HEK293T (cell line): ENCODE measurements around the gene GTPBP8.
A peak's percentile ranks its signal among the peaks of the same experiment; 100 is the strongest.

Experiments
- CTCF ChIA-PET: fragments of 350-600 bp; formaldehyde crosslinking; extraction: SDS; loops from one replicate; lab custom pipeline; 2021; ENCODE audit warnings: antibody characterized with exemption, inconsistent platforms; lab: Yijun Ruan, JAX
- POLR2A ChIA-PET: fragments of 350-600 bp; formaldehyde crosslinking; extraction: SDS; loops from one replicate; lab custom pipeline; 2020; ENCODE audit warnings: antibody characterized with exemption, inconsistent platforms; lab: Yijun Ruan, JAX
- DNase-seq: peaks from one replicate; pipeline ENCODE4 v3.0.0; 2012; ENCODE audit warnings: mixed read lengths; ENCODE audit errors: extremely low spot score
- ARNT ChIP-seq: fragments of 450-650 bp; IDR thresholded peaks from 2 replicates; pipeline ENCODE4 v1.6.1; 2017; ENCODE audit warnings: mild to moderate bottlenecking
- BHLHE40 ChIP-seq: fragments of 450-650 bp; IDR thresholded peaks from 2 replicates; pipeline ENCODE4 v1.6.1; 2016; ENCODE audit warnings: mild to moderate bottlenecking, moderate library complexity, borderline replicate concordance
- CTBP1 ChIP-seq: fragments of 450-650 bp; IDR thresholded peaks from 2 replicates; pipeline ENCODE4 v1.6.1; 2016; ENCODE audit warnings: borderline replicate concordance
- ELF4 ChIP-seq: fragments of 450-650 bp; IDR thresholded peaks from 2 replicates; pipeline ENCODE4 v1.6.1; 2017; ENCODE audit warnings: antibody characterized with exemption
- FOXA1 ChIP-seq: fragments of 450-650 bp; IDR thresholded peaks from 2 replicates; pipeline ENCODE4 v1.6.1; 2016; ENCODE audit warnings: mild to moderate bottlenecking
- FOXK2 ChIP-seq: fragments of 450-650 bp; IDR thresholded peaks from 2 replicates; pipeline ENCODE4 v1.6.1; 2016; ENCODE audit warnings: mild to moderate bottlenecking
- FOXM1 ChIP-seq: fragments of 450-650 bp; IDR thresholded peaks from 2 replicates; pipeline ENCODE4 v1.6.1; 2017; ENCODE audit warnings: mild to moderate bottlenecking, borderline replicate concordance
- HDGF ChIP-seq: fragments of 450-650 bp; IDR thresholded peaks from 2 replicates; pipeline ENCODE4 v1.6.1; 2017; ENCODE audit warnings: antibody characterized with exemption, borderline replicate concordance
- L3MBTL2 ChIP-seq: fragments of 450-650 bp; conservative IDR thresholded peaks from 2 replicates; pipeline ENCODE4 v1.6.1; 2016; ENCODE audit warnings: mild to moderate bottlenecking
- LEF1 ChIP-seq: fragments of 450-650 bp; IDR thresholded peaks from 2 replicates; pipeline ENCODE4 v1.6.1; 2017; ENCODE audit warnings: mild to moderate bottlenecking, borderline replicate concordance
- NFRKB ChIP-seq: fragments of 450-650 bp; IDR thresholded peaks from 2 replicates; pipeline ENCODE4 v1.6.1; 2016; ENCODE audit warnings: mild to moderate bottlenecking, moderate library complexity
- SP1 ChIP-seq: fragments of 450-650 bp; IDR thresholded peaks from 2 replicates; pipeline ENCODE4 v1.6.1; 2017
- SUZ12 ChIP-seq: fragments of 450-650 bp; IDR thresholded peaks from 2 replicates; pipeline ENCODE4 v1.6.1; 2016; ENCODE audit warnings: mild to moderate bottlenecking
- TARDBP ChIP-seq: fragments of 450-650 bp; IDR thresholded peaks from 2 replicates; pipeline ENCODE4 v1.6.1; 2016
- ZNF384 ChIP-seq: fragments of 450-650 bp; IDR thresholded peaks from 2 replicates; pipeline ENCODE4 v1.6.1; 2016
- TF ChIP-seq, protein P1 (sequence below): fragments of 450-650 bp; IDR thresholded peaks from 2 replicates; pipeline ENCODE4 v1.6.1; 2016

GTPBP8 gene

DNA sequence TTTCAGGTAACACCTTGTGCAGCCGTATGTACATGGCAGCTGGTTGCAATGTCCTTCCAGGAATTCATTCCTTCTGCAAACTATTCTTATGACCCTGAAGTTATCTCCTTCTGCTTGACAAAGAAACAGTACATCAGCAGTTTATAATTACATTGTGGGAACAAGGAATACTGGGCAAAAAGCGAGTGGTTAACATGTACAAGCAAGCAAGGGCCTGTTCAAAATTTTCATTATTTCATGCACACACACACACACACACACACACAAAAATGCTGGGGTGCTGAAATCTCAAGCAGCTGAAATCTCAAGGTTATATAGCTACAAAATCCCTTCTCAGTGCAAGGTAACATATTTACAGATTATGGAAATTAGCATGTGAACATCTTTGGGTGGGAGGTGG, 30.7 kb downstream of the GTPBP8 start:
- CTCF ChIA-PET, result no interaction called here
- no peak for DNase-seq
- TF ChIP-seq SUZ12, result no peak
- no peak for TF ChIP-seq FOXA1
- no peak for TF ChIP-seq HDGF
- POLR2A ChIA-PET, result interaction anchor here (1.5 kb wide), 1 partner anchor 31 kb away, joined by 5 read pairs; the partner anchor contains the start of gene GTPBP8

DNA sequence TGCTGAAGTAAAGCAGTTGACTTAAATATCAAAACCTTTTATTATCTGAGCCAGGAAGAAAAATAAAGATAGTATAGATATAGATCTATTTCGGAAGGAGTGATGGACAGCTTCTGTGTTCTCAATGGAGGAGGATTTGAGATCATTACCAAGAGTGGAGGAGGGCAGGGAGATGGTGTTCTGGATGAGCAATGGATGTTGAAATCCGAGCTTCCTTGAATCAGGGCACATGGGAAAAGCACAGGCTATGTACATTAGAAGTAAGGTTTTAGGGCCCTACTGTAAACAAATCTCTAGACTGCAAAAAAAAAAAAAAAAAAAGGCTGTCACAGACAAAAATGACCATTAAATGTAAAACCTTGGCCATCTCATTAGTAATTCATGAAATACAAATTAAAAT, 43.2 kb downstream of the GTPBP8 start:
- no peak for TF ChIP-seq ARNT
- TF ChIP-seq ZNF384, result no peak
- no peak for TF ChIP-seq FOXA1
- TF ChIP-seq SP1, result no peak
- TF ChIP-seq BHLHE40, result no peak
- TF ChIP-seq, protein P1, sequence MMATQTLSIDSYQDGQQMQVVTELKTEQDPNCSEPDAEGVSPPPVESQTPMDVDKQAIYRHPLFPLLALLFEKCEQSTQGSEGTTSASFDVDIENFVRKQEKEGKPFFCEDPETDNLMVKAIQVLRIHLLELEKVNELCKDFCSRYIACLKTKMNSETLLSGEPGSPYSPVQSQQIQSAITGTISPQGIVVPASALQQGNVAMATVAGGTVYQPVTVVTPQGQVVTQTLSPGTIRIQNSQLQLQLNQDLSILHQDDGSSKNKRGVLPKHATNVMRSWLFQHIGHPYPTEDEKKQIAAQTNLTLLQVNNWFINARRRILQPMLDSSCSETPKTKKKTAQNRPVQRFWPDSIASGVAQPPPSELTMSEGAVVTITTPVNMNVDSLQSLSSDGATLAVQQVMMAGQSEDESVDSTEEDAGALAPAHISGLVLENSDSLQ, result no peak
- no peak for TF ChIP-seq LEF1
- no peak for TF ChIP-seq SUZ12
- no peak for TF ChIP-seq TARDBP
- no peak for TF ChIP-seq NFRKB
- TF ChIP-seq ELF4, result no peak
- no peak for TF ChIP-seq FOXK2
- no peak for TF ChIP-seq HDGF
- no peak for TF ChIP-seq FOXM1
- TF ChIP-seq CTBP1, result no peak
- TF ChIP-seq L3MBTL2, result no peak
- ChIA-PET POLR2A (interaction anchor here (1.1 kb wide), 1 partner anchor 14 kb away, joined by 3 read pairs; a partner anchor contains a TSS), CTCF (interaction anchor here (0.6 to 0.9 kb wide), 2 partner anchors 54 to 299 kb away, joined by 4 read pairs; no protein-coding TSS in a partner anchor)
- no peak for DNase-seq

DNA sequence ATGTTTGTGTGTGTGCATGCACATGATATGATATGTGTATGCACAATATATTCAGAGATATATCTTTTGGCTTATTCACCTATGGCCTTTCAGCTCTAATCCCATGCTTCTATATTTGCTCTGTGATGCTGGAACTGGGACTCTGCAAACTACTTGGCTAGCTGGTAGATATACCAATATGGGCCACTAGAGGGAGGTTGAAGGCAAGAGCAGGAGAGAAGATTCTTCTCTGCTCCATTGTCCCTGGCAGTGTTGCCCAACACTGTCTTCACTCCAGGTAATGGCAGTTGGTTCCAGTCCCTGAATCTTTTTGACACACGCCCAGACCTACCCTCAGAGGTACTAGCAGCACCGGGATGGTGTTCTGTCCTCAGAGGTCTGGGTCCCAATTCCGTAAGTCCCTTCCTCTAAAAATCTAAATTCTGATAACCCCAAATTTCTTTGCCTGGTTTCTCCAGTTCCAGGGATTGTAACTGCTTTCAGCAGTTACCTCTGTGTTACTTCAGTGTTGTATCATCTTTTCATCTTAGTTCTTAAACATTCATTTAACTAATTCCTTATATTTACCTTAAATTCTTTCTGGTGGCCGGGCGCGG, 44.7 kb downstream of the GTPBP8 start:
- ChIA-PET CTCF (interaction anchor here (0.7 to 1.0 kb wide), 3 partner anchors 15 to 253 kb away, joined by 3 to 4 read pairs (median 3); no protein-coding TSS in a partner anchor), POLR2A (no interaction called here)
- TF ChIP-seq FOXM1, result no peak
- TF ChIP-seq CTBP1, result no peak
- TF ChIP-seq SP1, result no peak
- no peak for TF ChIP-seq FOXK2
- TF ChIP-seq SUZ12, result no peak
- no peak for TF ChIP-seq ARNT
- no peak for TF ChIP-seq TARDBP
- no peak for TF ChIP-seq L3MBTL2
- TF ChIP-seq BHLHE40, result no peak
- no peak for TF ChIP-seq NFRKB
- no peak for TF ChIP-seq HDGF
- TF ChIP-seq ELF4, result no peak
- TF ChIP-seq LEF1, result no peak
- TF ChIP-seq ZNF384, result no peak
- TF ChIP-seq, protein P1, result no peak
- TF ChIP-seq FOXA1, result no peak
- peak; percentile 73 for DNase-seq

DNA sequence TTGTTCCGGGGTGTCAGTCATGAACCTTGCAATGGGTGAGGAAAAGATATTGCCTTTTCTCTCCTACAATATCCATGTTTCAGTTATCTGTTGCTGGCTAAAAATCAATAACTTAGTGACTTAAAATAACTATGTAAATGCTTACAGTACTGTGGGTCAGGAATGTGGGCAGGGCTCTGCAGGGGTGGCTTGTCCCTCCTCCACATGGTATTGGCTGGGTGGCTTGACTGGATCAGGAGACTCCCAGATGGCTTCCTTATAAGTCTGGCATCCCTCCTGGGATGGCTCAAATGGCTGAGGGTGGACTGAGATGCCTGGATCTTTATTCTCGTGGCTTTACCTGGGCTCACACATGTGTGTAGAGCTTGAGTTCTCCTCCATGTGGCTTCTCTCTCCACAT, 47.5 kb downstream of the GTPBP8 start:
- CTCF ChIA-PET, result no interaction called here
- DNase-seq, result no peak
- POLR2A ChIA-PET, result no interaction called here
- TF ChIP-seq ZNF384, result no peak
- TF ChIP-seq FOXK2, result no peak
- TF ChIP-seq TARDBP, result no peak
- TF ChIP-seq FOXM1, result no peak

DNA sequence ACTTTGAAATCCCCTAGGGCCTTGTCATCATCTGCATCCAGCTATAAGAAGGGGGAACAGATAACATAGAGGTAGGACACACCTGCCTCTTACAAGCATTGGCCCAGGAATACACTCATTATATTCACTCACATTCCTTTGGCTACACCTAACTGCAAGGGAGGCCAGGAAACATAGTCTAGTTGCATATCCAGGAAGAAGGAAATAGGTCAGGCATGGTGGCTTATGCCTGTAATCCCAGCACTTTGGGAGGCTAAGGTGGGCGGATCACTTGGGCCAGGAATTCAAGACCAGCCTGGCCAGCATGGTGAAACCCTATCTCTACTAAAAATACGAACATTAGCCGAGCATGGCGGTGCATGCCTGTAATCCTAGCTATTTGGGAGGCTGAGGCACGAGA, 48.8 kb downstream of the GTPBP8 start:
- no peak for TF ChIP-seq HDGF

DNA sequence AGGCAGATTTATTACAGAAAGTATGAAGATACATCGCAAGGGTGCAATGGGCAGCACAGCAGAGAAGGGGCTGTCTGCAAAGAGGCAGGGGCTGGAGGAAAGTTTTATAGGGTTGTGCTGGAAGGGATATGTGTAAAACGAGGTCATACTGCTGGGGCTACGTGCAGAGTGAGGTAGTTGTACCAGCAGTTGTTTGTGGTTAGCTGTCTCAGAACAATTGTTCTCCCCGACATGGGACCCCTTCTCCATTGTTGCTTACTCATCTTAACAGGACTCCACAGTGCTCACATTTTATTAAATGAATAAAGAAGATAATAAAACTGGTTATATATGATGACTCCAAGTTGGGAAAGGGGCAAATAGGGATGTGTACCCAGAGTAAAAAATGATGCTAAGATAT, 49.4 kb downstream of the GTPBP8 start:
- DNase-seq, result no peak
- ChIA-PET CTCF (no interaction called here), POLR2A (no interaction called here)
- no peak for TF ChIP-seq ARNT
- no peak for TF ChIP-seq FOXM1
- TF ChIP-seq SUZ12, result no peak
- TF ChIP-seq HDGF, result no peak
- TF ChIP-seq, protein P1, result no peak
- TF ChIP-seq CTBP1, result no peak
- no peak for TF ChIP-seq BHLHE40
- TF ChIP-seq FOXA1, result no peak
- no peak for TF ChIP-seq SP1
- TF ChIP-seq TARDBP, result no peak
- no peak for TF ChIP-seq ZNF384
- no peak for TF ChIP-seq LEF1
- TF ChIP-seq ELF4, result no peak
- no peak for TF ChIP-seq L3MBTL2
- no peak for TF ChIP-seq FOXK2
- no peak for TF ChIP-seq NFRKB

More for the DNA sequence above, 48.8 kb downstream of the GTPBP8 start:
- CTCF ChIA-PET, result no interaction called here
- POLR2A ChIA-PET, result no interaction called here
- DNase-seq, result no peak
